ENCODE results near the gene DCAF11. TPM values are rescaled to one million over a fixed set of nuclear protein-coding genes. Genes with fewer than 3 reads are reported as not detected.
A peak's percentile ranks its signal among the peaks of the same experiment; 100 is the strongest.

DCAF11 gene
- total RNA-seq, 1 donor from 2014 or later, result 112 TPM

DNA sequence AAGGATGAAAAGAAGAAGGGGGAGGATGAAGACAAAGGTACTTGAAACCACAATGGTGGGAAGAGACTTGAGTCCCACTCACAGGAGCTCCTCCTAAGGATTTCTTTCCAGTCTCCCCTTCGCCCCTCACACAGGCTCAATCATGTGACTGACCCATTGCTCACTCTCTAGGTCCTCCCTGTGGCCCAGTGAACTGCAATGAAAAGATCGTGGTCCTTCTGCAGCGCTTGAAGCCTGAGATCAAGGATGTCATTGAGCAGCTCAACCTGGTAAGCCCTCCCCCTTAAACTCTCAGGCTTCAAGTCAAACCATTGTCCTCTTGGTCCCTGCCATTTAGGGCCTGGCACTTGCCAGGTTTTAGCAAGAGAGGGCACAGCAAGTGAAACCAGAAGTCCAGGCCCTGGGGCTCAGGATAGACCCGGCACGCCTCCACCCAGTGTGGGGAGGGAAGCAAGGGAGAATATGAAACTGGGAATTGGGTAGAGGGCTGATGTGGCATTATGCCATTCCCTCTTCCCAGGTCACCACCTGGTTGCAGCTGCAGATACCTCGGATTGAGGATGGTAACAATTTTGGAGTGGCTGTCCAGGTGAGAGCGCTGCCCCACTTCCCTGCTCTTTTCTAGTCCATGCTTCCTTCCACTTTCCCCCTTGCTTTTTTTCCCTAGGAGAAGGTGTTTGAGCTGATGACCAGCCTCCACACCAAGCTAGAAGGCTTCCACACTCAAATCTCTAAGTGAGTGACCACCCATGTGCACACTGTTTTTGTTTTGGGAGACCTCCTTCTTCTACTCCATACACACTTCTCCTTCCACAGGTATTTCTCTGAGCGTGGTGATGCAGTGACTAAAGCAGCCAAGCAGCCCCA lies 23.2 kb downstream of the DCAF11 start:
- DNase-seq (ENCODE audit: low read depth), result no peak

DNA sequence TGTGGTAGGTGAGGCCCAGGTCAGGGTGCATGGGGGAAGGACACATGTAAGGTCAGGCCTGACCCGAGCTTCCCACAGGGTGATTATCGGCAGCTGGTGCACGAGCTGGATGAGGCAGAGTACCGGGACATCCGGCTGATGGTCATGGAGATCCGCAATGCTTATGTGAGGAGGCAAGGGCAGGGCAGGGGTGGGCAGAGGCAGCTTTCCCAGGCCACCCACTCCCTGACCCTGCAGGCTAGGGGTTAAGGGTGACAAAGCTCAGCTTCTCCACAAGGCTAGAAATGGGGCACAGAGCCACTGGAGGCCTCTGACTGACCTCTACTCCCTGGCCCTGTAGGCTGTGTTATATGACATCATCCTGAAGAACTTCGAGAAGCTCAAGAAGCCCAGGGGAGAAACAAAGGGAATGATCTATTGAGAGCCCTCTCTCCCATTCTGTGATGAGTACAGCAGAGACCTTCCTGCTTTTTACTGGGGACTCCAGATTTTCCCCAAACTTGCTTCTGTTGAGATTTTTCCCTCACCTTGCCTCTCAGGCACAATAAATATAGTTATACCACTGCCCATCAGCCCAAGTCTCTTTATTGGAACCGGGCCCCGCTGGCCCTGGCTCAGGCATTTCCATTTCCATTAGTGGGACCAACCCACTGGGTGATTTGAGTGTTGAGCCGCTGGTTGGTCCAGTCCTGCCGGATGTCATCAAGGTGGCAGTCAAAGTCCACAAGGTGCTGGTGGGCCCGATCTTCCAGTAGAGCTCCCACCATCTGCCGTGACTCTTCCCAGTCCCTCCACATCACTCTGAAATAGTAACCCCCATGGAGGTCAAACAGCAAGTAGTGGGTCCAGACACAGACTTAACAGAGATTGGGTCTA lies 24.1 kb downstream of the DCAF11 start:
- DNase-seq (ENCODE audit: low read depth), result no peak

DNA sequence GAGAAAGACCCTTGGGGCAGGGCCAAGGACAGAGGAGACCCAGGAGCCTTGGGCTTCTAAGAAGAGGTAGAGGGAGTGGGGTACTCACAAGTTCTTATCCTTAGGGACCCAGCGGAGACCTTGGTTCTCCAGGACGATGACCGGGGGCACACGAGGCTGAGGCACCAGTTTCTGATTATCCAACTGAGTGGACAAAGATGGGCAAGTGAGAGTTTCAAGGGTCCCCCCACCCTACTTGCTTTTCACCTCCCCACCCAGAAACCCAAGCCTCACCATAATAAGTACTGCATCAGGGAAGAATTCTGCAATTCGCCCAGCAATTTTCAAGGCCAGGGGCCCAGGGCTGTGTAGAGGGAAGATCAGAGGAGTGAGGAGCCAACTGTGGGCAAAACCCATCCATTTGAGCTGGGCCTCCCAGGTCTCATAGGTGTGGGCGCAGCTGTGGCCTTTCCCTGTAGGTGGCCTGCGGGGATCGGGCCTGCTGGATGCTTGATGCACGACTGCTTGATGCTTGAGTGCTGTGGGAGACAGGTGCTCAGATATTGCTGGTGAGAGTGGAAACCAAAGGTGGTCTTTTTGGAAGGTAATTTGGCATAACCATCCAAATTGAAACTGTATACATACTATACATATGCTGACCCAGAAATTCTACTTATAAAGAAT lies 24.8 kb downstream of the DCAF11 start:
- DNase-seq (ENCODE audit: low read depth), result no peak

DNA sequence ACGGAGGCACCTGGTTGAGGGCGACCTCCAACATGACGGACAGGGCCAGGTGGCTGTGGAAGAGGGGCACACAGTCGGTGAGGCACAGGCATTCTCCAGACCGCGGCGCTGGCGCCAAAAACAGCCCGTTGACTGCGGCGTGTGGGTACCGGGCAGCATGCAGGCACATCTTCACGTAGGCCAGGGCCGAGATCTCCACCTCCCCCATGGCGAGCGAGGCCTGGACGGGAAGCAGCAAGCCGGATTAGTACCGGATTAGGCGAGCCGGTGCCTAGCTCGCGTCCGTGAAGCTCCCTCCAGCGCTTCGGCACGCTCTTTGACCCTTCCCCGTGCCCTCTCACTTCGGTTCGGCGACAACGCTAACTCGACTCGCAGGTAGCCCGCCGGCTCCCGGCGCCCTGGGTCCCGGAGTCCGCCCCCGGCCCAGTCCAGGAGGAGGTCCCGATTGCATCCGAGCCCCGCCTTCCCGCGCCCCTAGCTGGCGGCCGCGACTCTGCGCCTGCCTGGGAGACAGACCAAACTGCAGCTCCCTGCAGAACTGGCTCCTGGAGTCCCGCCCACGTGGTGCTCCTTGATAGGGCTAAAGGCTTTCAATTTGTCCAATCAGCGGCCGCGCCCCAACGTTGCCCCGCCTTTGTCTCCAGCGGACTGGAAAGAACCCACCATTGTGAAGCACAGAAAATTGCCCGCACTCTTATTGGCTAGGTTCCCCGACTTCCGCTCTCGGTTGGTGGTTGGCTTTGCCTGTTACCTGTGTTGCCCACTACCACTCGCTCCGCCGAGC lies 26.7 kb downstream of the DCAF11 start, which contains the start of gene EMC9:
Gene EMC9, minus strand, starts transcription at position 495 of the 784 bp plus-strand sequence. Its CDS starts 287 bp downstream, at position 208.
- DNase-seq (ENCODE audit: low read depth), result peak; percentile 100

DNA sequence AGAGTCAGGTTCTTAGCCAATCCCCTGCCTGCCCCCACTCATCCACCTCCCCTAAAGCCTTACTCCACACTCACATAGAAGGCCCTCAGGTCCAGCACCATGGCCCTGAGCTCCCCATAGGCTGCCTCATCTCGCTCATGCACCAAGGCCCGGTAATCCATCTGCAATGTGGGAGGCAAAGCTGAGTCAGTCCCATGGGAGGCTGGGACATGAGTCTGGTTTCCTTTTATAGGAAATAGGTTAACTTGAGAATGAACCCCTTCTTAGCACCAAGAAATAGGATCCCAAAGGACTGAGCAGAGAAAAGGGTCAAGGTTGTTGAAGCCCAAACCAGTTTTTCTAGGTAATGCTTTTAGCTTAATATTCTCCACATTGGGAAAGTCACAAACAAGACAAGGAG lies 28.9 kb downstream of the DCAF11 start:
- peak; percentile 57 for DNase-seq (ENCODE audit: low read depth)

DNA sequence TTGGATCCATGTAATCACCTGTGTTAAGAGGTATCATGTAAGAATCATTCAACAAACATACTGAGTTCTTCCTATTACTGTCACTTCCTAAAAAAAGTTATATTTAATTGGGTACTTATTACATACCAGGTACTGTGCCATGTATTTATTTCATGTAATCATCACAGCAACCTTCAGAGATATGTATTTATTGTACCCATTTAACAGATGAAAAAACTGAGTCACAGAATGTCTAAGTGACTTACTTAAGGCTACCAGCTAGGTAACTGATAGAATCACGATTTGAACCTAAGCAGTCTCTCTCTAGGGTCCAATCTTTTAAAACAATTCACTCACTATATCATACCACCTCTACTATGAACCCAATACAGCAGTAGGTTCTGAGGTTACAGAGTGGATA lies 29.9 kb downstream of the DCAF11 start:
- DNase-seq (ENCODE audit: low read depth), result no peak

DNA sequence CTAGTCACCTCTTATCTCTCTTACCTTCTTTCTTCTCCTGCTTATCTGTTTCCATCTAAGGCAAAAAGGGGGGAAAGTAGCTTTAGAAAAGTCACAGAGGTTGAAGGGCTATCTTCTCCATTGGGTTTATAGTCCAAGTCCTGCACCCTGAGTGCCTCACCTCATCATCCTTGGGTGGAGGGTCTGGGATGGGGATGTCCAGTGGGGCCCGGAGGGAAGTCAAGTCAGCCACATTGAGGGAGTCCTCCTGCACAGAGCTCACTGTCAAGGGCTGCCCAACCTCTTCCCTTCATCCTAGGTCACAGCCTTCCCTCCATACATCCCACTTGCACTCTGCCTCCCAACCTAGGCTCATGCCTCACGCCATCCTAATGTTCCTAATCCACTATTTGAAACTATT lies 30.6 kb downstream of the DCAF11 start:
- no peak for DNase-seq (ENCODE audit: low read depth)

DNA sequence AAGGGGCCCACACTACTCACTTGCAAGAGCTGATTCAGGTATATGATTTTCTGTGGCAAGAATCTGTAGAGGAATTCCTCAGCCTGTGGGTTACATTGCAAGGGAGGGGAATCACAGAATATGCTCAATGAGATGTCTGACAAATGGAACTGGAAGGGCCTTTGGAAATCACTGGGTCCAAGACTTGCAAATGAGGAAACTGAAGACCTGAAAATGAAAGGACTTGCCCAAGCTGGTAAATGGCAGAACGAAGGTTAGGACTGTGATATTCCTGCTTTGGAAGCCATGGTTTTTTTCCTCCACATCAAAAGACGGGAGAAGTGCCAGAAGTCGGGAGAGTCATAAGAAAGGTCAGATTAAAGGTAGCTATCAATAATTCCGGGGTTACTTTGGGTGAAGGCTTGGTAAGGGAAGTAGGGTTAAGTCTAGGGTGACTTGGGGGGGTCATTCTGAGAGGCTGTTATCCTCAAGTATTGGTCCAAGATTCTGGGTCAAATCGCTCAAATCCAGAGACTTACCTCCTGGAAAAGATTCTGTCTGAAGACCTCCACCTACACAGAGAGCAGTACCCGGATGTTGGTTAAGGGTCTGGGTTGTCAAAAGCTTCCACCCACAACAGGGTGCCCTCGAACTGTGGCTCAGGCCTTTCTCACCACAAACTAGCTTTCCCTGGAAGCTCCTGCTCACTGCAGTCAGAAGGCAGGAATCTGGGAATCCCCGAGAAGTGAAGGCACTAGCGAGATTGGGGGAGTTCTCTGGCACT lies 31.3 kb downstream of the DCAF11 start:
- no peak for DNase-seq (ENCODE audit: low read depth)

DNA sequence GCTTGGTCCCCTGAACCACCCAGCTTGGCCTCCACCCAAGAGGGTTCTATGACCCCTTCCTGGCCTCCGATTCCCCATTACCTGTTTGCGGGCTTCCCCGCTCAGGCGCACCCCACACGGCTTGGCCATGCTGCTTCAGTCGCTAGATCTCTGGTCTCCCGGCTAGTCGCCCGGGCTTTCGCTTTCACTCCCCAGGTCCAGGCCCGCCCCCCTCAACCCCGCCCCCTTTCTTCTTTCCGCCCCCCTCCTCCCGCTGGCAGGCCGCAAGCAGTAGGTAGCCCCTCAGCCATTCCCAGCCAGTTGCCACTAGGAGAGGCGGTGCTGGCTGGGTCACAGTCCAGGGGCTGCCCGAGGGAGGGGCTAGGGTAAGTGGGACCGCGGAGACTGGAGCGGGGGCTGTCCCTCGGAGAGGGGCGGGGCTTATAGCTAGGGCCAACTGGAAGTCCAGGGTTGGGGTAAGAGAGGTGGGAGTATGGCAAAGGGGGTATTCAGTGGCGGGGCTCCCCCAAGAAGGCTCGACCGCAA lies 31.9 kb downstream of the DCAF11 start, which contains the start of gene PSME2:
Gene PSME2, minus strand, starts transcription at position 158 of the 525 bp plus-strand sequence. Its CDS starts 29 bp downstream, at position 129.
- DNase-seq (ENCODE audit: low read depth), result peak; percentile 99

DNA sequence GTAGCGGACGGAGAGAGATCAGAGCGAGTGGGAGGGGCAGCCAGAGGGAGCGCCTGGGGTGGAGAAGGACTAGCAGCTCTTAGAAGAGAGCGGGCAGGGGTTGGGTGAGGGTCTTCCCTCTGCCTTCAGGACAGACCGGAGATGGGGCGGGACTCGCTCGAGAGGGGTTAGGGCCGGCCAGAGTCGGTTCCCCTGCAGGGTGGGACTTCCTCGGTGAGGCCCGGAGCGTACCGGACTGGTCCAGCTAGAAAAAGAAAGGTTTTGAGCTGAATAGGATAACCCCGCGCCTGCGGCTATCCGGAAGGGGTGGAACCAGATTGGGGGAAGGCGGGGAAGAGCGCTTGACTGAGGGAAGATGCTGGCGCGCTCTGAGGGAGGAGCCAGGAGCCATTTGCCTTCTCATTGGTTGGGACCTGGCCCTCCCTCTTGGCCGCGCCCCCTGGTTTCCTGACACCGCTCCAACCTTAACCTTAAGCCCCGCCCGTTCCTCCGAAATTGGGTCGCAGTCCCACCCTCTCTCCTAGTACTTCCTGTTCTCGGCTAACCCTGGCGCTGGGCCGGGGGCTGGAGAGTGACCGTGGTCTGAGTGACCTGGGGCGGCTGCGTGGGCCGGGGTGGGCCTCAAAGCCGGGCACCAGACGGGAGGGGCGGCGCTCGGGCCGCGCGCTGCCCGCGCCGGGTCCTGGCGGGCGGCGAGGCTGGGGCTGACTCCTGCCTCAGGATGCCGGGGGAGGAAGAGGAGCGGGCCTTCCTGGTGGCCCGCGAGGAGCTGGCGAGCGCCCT lies 32.6 kb downstream of the DCAF11 start, which contains the start of gene RNF31:
Gene RNF31, plus strand, starts transcription at position 521 of the 783 bp plus-strand sequence. Its CDS starts 201 bp downstream, at position 722.
- DNase-seq (ENCODE audit: low read depth), result peak; percentile 99

DNA sequence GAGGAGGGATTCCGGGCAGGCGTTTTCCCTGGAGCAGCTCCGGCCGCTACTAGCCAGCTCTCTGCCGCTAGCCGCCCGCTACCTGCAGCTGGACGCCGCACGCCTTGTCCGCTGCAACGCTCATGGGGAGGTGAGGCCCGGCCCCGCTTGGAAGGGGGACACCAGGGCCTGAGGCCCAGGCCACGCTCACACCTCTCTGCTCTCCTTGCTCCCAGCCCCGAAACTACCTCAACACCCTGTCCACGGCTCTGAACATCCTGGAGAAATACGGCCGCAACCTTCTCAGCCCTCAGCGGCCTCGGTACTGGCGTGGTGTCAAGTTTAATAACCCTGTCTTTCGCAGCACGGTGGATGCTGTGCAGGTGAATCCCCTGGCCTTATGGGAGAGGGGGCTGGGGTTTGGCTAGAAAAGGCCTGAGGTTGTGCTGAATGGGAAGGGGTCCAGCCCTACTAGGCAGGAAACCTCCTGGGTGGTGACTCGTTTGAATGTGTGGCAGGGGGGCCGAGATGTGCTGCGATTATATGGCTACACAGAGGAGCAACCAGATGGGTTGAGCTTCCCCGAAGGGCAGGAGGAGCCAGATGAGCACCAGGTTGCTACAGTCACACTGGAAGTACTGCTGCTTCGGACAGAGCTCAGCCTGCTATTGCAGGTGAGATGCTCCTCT lies 33.3 kb downstream of the DCAF11 start:
- DNase-seq (ENCODE audit: low read depth), result no peak

DNA sequence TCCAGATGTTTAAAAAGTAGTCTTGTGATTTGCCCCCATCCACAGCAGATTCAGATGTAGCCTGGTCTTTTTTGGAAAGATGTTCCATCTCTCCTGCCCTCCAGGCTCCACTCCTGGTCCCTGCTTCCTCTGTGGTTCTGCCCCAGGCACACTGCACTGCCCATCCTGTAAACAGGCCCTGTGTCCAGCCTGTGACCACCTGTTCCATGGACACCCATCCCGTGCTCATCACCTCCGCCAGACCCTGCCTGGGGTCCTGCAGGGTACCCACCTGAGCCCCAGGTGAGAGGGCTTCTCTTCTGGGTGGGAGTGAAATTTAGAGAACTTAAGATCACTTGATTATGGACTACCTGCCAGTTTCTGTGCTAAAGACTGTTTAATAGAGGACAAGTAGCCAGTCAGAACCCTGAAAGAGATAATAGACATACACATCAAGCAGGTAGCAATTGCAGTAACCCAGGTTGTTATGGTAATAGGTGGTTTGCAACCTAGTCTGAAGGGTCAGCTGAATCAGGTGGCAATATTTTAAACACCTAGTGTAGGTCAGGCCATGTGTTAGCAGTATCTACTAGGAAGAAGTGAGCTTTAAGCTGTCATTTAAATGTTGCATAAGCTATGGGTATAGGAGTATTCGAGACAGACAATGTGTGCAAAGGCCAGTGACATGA lies 34.9 kb downstream of the DCAF11 start:
- no peak for DNase-seq (ENCODE audit: low read depth)

DNA sequence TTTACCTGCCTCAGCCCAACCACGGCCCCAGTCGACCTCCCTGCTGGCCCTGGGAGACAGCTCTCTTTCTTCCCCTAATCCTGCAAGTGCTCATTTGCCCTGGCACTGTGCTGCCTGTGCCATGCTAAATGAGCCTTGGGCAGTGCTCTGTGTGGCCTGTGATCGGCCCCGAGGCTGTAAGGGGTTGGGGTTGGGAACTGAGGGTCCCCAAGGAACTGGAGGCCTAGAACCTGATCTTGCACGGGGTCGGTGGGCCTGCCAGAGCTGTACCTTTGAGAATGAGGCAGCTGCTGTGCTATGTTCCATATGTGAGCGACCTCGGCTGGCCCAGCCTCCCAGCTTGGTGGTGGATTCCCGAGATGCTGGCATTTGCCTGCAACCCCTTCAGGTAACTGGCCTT lies 35.5 kb downstream of the DCAF11 start:
- DNase-seq (ENCODE audit: low read depth), result no peak

DNA sequence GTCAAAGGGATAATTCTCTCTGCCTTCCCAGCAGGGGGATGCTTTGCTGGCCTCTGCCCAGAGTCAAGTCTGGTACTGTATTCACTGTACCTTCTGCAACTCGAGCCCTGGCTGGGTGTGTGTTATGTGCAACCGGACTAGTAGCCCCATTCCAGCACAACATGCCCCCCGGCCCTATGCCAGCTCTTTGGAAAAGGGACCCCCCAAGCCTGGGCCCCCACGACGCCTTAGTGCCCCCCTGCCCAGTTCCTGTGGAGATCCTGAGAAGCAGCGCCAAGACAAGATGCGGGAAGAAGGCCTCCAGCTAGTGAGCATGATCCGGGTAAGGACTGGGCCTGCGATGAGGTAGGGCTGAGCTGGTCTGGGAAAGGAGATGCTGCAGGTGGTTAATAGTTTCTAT lies 36.0 kb downstream of the DCAF11 start:
- DNase-seq (ENCODE audit: low read depth), result no peak

DNA sequence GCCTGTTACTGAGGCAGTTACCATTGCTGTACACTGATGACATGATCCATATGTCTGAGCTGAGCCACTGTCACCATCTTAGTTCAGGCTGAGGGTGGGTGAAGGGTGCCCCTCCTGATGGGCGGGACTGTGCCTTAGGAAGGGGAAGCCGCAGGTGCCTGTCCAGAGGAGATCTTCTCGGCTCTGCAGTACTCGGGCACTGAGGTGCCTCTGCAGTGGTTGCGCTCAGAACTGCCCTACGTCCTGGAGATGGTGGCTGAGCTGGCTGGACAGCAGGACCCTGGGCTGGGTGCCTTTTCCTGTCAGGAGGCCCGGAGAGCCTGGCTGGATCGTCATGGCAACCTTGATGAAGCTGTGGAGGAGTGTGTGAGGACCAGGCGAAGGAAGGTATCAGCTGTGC lies 36.4 kb downstream of the DCAF11 start:
- DNase-seq (ENCODE audit: low read depth), result no peak

DNA sequence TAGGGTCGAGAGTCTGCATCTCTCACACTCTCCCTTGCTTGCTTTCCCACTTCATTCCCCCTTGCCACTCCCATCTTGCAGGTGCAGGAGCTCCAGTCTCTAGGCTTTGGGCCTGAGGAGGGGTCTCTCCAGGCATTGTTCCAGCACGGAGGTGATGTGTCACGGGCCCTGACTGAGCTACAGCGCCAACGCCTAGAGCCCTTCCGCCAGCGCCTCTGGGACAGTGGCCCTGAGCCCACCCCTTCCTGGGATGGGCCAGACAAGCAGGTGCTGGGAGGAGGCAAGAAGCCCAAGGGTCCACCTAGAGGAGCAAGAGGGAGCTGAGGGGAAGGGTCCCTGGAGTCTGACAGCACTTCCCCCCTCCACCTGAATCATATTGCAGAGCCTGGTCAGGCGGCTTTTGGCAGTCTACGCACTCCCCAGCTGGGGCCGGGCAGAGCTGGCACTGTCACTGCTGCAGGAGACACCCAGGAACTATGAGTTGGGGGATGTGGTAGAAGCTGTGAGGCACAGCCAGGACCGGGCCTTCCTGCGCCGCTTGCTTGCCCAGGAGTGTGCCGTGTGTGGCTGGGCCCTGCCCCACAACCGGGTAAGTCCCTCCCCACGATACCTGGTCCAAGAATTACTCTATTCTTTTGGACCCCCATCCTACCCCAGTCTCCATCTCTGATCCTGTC lies 37.0 kb downstream of the DCAF11 start:
- no peak for DNase-seq (ENCODE audit: low read depth)

DNA sequence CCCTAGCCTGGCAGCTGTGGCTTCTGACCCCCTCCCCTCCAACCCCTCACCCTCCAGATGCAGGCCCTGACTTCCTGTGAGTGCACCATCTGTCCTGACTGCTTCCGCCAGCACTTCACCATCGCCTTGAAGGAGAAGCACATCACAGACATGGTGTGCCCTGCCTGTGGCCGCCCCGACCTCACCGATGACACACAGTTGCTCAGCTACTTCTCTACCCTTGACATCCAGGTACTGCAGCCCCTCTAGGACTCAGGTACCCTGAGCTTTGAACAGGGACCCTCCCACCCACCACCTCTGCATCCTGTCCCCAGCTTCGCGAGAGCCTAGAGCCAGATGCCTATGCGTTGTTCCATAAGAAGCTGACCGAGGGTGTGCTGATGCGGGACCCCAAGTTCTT lies 40.5 kb downstream of the DCAF11 start:
- no peak for DNase-seq (ENCODE audit: low read depth)
